Activated T-cell treated with anti-CD3 and anti-CD28 coated beads, Interleukin-2, amount 50 U/mL, for 1 hour (primary cell): ENCODE data around the gene TMEM135.
"Not testable (repeated sequence)": the region's sequence is repeated elsewhere in the genome, so short reads cannot be mapped to it uniquely, and the experiment has no call there.

Source experiments
- DNase-seq: peaks from one replicate; pipeline ENCODE4 v3.0.0-alpha.2; 2020

The TMEM135 gene

DNA sequence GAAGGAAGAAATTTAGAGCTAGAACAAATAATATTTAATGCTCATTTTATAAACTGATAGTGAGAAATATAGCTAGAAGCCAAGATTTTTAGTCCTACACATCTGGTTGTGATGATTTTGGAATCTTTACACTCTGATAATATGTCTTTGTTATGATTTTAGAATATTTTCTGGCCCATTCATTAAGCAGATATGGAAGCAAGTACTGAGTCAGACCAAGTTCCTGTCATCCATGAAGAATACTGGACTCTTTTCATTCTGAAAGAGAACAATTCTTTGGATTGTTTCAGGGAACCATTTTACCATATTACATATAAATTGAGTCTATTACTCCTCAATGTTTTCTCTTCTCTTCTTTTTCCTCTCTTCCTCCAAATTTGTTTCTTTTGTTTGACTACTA lies 227.4 kb downstream of the TMEM135 start:
- no peak for DNase-seq

DNA sequence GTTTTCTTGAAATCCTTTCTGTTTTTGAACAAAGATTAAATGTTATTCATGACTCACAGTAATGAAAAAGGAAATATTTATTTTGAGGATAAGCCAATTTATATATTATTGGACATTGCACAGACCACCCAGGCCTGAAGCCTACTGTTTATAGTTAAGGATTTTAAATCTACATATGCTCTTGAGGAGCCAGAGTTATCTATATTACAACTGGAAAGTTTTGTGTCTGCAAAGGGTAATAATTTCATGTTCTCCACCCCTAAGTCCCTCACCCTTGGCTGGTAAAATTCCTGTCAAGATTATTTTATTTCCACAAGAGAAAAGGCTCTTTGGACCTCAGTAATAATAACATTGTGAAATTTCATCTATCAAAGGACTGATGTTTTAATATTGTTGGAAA lies 228.2 kb downstream of the TMEM135 start:
- DNase-seq, result no peak

DNA sequence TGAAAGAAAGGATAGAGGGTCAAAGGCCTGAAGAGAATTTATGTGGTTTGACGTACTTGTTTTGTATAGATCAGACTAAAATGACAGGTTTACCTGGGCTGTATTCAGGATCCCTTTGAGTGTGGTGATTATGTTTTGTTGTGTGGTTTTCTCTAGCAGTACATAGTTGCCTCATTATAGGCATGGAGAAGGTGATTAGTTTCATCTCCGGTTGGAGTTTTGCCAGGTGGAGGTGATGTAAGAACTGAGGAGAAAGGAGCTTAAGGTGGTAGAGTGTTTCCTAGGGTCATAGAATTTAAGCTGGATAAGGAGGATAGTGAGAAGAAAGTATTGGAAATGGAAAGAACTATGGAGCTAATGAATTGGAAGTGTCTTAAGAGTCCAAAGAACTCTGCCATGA lies 229.0 kb downstream of the TMEM135 start:
- DNase-seq, result no peak

DNA sequence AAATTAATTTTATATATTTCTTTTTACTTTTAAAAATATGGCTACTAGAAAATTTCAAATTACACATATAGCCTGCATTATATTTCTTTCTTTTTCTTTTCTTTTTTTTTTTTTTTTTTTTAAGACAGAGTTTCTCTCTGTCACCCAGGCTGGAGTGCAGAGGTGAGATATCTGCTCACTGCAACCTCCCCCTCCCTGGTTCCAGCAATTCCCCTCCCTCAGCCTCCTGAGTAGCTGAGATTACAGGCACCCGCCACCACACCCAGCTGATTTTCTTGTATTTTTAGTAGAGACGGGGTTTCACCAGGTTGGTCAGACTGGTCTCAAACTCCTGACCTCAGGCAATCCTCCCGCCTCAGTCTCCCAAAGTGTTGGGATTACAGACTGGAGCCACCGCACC lies 234.2 kb downstream of the TMEM135 start:
- DNase-seq, result not testable (repeated sequence)

DNA sequence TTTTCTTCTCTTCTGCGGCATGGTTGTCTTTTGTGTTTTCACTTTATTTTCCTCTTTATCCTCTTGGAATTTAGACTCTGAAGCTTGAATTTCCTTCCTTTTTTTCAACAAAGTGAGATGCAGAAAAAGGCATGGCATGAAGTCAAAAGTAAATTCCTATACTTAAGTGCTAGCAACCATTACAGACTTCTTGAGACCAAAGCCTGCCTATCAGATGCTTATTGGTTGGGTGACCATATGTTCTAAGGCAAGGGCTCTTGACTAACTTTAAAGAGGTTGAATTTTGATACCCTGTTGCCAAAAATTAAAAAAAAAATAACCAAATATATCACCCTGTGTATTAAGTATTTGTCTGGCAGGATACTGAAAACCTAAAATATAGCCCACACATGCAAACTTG lies 237.4 kb downstream of the TMEM135 start:
- DNase-seq, result no peak

DNA sequence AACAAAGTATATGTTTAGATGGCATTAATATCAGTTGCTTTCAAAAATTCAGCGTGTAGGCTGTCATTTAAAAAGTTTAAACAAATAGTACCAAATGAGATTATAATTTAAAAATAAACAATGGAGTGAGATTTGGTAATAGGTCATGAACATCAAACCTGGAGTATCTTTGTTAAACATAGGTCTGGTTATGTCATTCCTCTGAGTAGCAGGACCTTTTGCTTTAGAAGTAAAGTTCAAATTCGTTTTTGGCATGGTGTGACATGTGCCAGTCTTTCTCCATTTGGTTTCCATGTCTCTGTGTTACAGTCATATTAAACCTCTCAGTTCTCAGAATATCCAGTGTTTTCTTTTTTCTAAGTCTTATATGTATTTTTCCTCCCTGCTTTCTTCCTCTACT lies 242.4 kb downstream of the TMEM135 start:
- DNase-seq, result no peak

DNA sequence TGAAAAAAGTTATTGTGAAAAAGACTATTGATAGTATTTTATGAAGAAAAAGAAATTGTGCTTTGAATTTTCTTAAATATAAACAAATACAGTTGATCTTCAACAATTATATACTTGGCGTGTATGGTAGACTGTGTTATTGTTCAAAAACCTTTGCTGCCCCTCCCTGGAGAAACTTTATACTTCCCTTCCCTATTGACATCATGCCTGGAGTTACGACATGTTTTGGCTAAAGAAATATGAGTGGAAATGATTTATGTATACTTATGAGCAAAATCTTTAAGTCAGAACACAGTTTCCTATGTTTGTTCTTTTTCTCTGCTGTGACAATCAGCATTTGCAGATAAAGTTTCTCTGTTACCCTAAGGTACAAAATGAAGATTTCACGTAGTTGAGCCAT lies 243.8 kb downstream of the TMEM135 start:
- DNase-seq, result no peak

DNA sequence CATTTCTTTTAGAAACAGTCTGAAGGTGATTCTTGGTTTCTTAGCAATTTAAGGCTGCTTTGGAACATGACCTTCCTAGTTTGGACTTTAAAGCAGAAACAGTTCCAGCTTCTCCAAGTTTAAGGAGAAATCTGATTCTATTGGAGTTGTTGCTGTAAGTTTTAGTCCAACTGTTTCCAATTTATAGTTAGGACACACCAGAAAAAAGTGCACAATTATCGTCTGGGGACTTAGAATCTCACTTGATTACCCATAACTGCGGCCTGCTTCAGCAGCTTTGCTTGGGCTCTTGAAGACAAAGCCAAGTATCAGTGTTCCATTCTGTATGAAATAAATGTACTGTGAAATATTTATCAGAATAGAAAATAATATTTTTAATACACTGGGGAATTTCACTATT lies 246.6 kb downstream of the TMEM135 start:
- no peak for DNase-seq

DNA sequence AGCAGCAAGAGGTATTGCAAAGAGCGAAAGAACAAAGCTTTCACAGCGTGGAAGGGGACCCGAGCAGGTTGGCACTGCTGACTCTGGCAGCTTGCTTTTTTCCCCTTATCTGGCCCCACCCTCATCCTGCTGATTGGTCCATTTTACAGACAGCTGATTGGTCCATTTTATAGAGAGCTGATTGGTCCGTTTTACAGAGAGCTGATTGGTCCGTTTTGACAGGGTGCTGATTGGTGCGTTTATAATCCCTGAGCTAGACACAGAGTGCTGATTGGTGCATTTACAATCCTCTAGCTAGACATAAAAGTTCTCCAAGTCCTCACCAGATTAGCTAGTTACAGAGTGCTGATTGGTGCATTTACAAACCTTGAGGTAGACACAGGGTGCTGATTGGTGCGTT lies 247.9 kb downstream of the TMEM135 start:
- not testable (repeated sequence) for DNase-seq

DNA sequence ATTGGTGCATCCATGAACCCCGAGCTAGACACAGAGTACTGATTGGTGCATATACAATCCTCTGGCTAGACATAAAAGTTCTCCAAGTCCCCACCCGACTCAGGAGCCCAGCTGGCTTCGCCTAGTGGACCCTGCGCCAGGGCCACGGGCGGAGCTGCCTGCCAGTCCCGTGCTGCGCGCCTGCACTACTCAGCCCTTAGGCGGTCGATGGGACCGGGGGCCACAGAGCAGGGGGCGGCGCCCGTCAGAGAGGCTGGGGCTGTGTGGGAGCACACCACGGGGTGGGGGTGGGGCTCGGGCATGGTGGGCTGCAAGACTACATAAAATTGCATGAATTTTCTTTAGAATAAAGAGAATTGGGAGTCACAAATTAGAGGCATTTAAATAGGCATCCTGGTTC lies 248.6 kb downstream of the TMEM135 start:
- no peak for DNase-seq

DNA sequence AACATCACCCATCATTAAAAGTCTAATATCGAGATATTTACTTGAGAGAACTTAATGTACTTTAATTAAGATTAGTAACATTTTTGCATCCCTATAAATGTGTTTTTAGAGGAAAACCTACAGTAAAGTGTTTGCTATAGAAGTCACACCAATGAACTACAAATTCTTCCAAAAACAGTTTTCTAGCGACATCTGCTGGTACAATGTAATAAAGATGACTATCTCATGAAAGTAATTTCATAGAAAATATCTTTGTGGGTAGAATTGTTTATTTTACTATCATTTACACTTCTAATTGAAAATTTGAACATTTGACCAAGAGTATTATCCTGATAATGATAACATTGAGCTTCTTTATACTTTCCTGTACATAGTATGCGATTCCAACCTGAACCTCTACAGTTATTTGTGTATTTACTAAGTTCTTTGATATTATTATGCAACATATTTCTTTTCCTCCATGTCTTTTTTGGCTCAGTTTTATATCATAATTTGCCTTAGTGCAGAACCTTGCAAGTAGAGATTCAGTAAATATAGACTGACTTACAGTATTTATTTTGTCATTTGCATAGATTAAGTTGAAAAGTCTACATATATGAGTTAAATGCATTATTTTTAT lies 252.7 kb downstream of the TMEM135 start:
- no peak for DNase-seq

DNA sequence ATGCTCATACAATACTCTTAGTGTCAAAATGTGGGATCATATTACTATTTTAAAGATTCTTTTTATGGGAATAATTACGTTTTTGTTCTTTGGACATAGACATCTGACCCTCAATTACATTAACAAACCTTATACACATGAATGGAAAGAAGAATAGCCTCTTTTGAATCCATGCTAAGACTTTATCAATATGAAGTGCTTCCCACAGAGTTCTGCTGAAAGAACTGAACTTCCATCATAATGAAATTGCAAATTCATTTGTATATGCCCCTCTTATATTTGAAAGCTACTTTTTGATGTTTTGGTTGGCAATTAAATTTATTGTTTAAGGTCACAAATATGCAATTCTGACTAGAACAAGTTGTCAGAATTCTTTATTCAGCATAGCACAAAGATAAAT lies 254.9 kb downstream of the TMEM135 start:
- DNase-seq, result no peak

DNA sequence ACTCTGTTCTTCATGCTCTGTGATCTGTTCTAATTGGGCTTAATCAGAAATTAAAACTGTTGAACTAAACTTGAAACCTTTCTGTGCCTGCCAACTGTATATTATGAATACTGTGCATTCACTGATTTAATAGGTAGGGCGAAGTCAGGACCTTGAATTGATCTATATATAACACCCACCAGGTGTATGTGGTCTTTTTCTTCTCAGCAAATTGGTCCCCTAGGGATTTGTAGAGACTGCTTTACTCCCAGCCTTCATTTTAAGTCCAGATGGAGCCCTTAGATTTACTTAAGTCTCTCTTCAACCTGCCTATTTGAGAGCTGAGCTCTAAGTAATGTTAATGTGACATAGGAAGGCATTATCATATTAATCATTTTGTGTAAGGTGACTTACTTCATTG lies 257.5 kb downstream of the TMEM135 start:
- no peak for DNase-seq

DNA sequence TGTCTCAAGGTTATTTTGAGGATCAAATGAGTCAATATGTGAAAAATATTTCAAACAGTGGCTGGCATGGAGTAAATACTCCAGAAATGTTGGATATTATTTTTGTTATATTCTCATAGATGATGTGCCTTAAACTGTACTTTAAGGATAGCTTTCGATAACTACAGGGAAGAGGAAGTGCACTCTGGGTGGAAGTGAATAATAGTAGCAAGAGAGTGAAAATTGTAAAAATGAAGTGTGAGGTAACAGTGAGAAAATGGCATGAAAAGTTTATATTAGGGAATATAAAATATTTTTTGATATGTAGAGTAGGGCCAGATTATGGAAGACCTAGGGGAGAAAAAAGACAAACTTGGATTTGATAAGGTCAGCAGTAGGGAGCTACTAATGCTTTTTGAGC lies 258.9 kb downstream of the TMEM135 start:
- DNase-seq, result no peak

DNA sequence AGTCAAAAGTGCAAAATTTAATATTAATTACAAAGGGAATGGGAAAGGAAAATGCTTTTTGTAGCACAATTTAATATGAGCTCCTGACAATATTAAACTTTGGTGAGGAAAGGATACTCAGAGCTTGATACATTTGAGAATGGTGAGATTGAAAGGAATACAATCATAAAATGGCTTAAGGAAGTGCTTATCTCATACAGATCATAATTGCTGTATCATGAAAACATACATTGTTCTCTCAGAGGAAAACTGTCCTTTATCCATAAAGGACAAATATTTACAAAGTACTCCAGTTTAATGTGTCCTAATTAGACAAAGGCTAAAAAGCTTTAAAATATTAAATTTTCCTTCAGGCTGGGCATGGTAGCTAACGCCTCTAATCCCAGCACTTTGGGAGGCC lies 260.4 kb downstream of the TMEM135 start:
- no peak for DNase-seq

DNA sequence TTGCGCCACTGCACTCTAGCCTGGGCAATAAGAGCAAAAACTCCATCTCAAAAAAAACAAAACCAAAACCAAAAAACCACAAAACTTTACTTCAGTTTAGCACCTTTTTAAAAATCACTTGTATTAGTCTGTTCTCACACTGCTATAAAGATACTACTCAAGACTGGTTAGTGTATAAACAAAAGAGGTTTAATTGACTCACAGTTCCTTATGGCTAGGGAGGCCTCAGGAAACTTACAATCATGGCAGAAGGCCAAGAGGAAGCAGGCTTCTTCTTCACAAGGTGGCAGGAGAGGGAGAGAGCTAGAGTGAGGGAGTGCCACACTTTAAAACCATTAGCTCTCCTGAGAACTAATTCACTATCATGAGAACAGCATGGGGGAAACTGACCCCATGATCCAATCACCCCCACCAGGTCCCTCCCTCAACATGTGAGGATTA lies 261.3 kb downstream of the TMEM135 start:
- DNase-seq, result no peak

DNA sequence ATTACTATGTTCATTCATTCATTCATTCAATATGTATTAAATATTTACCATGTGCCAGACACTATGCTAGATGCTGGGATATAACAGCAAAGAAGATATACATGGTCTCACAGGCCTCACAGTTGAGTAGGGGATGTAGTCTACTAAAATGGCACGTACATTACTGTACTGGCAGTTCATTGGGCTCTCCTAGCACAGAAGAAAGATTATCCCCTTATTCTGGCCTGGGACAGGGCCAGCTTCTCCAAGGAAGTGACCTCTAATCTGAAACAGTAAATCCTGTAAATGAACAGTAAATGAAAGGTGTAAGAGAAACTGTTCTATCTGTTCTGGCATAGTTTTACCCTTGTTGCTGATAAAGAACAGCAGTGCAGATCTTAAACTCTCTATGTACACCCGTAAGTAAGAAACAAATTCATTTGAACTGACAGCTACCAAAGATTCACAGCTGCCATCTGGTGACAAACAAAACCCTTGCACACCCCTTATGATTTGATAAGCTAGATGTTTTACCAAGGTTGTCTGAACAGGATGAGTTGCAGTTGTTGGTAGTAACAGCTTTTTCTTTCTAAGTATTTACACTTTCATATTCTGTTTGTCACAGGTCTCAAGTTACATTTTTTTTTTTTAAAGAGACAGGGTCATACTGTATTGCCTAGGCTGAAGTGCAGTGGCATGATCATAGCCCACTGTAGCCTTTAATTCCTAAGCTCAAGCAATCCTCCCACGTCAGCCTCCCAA lies 263.1 kb downstream of the TMEM135 start:
- DNase-seq, result no peak

DNA sequence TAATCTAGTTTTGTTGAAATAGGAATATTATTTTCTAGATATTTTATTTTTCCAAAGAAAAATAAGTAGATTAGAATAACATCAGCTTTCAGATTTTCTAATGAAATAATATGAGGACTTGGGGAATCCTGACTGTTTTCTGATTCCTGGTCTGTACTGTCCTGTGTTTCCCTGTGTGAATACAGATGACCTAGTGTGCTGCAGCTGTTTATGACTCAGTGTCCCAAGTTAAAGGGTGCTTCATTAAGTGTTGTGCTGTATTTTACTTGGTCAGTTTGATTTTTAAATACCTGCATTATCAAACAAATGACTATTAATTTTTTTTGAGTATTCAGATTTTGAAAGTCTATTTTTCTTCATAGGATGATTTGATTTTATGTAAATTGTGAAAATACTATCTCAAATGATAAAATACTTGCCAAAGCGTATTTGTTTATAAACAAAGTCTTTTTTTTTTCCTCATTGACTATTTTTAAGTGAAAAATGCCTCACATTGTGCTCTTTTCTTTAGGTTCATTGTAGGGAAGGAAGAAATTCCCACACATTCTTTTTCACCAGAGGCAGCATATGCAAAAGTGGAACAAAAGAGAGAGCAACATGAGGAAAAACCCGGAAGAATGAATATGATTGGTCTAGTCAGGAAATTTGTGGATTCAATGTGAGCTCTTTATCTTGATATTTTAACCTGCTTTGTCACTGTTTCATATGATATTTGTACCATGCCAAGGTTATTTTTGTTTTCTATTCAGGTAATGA lies 264.2 kb downstream of the TMEM135 start:
- DNase-seq, result no peak

DNA sequence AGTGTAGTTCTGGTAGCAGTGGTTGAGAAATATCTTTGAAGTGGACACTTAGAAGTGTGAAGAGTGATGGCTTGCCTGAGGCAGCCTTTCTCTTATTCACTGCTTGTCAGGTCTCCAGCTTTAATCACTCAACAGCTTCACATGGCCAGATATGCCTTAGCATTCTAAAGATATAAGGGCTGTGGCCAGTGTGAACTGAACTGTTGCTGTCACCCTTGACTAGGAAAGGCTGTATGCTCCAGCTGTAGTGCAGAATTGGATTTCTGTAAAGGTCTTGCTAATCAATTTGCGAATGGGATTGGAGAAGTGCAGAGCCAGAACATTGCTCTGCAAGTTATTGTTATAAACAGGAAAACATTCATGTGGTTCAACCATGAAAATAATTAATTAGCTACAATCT lies 266.7 kb downstream of the TMEM135 start:
- DNase-seq, result no peak

DNA sequence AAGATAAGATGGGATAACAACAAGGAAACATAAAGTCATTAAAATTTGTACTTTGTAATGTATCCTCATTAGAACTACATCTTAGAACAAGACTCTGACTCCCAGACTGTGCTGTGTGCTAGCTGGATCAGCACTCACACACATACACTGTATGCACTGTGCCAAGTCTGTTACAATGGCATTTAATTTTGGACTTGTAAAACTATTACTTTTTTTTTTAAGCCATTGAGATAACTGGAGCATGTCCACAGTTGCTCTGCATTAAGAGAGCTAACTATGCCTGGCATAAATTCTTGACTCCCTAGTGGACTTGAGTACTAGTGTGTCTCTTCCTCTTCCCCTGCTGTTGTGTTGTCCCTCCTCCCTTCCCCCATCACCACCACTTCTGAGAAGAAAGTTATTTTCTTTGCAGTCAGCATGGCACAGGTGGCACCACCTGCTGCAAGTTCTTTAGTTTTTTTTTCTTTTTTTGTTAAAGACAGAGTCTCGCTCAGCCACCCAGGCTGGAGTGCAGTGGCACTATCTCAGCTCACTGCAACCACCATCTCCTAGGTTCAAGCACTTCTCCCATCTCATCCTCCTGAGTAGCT lies 268.6 kb downstream of the TMEM135 start:
- DNase-seq, result no peak

DNA sequence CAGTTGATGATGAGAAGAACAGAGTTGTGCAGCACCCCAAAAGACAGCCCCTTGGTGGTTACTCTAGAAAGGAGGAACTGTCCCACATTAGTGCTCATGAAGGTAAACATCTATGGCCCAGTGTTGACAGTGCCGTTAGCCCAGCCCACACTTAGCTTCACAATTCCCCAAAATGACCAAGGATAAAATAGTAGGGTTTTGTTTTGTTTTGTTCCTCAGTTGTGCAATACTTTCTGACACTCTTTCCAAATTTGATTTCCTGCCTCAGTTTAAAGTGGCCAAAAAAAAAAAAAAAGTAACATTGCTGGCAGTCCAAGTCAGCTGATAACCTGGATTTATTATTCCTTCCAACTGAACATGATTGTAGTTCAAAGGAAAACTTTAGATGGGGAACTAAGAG lies 269.4 kb downstream of the TMEM135 start:
- DNase-seq, result no peak

DNA sequence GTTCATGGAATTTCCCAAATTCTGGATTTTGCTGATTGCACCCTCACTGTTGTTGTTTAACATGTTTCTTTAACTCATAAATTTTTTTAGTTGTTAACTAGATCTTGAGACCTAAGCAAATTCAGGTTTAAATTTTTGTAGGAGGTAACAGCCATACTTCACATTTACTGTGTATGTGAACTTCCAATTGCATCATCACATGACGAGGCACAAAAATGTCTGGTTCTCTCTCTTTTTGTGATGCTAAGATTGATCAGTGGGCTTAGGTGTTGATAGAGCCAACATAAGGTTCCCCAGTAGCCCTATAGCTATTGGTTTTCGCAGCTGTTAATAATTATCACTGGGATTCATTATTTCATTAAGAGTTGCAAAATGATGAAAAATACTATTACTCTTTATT lies 277.5 kb downstream of the TMEM135 start:
- DNase-seq, result no peak

DNA sequence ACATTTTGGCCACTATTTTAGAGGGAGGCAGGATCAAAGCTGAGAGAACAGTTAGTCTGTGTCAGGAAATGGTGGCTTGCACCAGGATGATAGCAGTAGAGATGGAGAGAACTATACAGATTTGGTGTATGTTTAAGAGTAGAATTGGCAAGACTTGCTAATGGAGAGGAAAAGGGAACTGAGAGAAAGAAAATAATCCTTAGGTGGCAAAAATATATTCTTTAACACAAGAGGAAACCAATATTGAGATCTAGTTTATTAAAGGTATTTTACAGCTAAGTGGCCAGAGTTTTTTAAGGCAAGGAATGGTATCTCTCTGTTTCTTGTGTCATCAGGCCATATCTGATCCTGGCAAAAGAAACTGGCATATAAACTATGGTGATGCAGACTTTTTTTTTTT lies 278.8 kb downstream of the TMEM135 start:
- DNase-seq, result no peak

DNA sequence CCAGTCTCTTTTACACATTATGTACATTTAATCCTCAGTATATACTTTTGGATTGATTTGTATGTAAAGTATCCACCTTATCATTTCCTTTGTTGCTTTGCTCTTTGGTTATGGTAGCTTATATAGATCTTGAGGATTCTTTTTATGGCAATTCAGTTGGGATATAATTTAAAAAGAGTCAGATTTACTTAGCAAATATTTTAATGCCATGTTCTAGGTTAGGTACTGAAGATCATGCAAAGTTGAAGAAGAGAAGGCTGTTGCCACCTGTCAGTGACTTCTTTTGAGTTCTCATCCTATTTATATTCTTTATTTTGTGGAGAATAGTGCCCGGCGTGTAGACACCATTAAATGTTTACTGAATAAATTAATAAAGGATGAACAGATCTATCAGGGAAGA lies 279.7 kb downstream of the TMEM135 start:
- no peak for DNase-seq
